ENCODE results near the gene DYNC2H1.

DYNC2H1 gene

DNA sequence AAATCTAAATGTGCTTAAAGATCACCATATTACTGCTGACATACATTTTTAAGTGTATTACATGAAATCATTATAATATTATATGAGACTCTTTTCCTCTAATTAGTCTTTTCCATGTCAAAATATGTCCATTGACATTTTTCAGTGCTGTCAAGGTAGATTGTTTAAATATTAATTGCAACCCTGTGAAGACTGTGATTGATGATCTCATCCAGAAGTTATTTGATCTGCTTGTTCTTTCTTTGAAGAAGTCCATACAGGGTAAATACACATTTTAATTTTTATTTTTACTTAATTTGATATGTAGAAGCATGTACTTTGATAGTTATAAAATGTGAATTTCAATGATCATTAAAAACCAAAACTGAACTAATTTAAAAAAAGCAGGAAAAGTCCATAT lies 38.4 kb downstream of the DYNC2H1 start:
- no peak for DNase-seq

DNA sequence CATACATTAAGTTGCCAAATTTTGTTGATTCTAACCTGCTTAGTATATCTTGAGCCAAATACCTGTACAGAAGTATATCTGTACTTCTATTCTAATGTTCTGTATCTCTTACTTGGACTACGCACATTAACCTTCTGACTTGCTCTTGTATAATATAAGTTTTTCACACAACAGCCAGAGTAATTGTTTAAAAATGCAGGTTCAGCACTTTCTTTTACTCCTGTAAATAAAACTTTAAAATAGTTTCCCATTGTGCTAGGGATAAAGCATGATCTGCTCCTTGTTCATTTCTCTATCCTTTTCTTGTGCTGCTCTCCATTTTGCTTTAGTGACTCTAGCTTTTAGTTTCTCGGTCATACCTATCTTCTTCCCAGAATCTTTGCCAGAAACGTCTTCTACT lies 48.3 kb downstream of the DYNC2H1 start:
- no peak for DNase-seq

DNA sequence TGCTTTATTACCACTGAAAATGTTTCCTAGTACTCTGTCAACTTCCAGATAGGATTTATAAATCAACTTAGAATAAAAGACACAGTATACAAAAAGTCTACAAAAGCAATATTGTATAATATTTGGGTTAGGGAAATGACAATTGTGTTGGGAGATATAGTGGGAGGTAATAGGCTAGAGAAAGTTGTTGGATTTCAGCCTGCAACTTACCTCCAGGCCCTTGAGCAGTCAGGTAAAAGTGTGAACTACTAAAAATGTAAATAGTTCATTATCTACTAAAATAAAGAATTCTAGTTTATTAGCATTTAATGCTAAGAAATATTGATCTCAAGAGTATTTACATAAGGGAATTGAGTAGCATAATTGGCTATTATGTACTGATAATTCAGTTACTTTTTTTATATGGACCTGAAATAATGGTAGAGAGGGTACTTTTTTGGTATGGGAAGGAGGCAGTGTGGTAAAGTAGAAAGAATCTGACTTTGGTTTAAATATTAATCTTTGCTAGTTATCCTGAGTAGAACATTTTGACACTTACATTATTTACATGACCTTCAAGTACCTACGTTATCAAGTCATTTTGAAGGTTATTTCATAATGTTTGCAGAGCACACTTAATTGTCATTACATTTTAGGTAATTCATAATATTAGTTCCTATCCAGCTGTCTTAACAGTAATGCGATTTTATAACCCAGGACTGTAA lies 55.0 kb downstream of the DYNC2H1 start:
- no peak for DNase-seq

DNA sequence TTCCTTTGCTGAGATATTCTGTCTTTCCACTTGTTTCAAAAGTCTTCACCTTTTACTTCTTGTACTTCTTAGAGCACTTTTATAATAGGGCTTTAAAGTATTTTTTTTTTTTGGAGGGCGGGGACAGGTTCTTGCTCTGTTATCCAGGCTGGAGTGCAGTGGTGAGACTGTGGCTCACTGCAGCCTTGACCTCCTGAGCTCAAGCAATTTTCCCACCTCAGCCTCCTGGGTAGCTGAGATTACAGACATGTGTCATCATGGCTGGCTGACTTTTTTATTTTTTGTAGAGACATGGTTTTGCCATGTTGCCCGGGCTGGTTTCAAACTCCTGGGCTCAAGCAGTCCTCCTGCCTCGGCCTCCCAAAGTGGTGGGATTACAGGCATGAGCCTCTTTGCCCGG lies 57.9 kb downstream of the DYNC2H1 start:
- DNase-seq, result no peak

DNA sequence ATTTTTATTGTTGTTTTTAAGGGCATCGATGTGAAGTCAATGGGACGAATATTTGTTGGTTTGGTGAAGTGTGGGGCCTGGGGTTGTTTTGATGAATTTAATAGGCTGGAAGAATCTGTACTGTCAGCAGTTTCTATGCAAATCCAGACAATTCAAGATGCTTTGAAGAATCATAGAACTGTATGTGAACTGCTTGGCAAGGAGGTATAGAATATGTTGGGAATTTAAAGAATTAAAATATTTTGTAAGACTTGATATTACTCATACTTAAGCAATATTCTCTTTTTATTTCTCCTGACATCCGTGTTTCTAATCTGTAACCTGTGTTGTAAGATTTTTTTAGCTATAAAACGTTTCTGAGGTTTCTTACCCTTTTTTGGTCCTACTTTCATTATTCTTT lies 61.6 kb downstream of the DYNC2H1 start:
- DNase-seq, result no peak

DNA sequence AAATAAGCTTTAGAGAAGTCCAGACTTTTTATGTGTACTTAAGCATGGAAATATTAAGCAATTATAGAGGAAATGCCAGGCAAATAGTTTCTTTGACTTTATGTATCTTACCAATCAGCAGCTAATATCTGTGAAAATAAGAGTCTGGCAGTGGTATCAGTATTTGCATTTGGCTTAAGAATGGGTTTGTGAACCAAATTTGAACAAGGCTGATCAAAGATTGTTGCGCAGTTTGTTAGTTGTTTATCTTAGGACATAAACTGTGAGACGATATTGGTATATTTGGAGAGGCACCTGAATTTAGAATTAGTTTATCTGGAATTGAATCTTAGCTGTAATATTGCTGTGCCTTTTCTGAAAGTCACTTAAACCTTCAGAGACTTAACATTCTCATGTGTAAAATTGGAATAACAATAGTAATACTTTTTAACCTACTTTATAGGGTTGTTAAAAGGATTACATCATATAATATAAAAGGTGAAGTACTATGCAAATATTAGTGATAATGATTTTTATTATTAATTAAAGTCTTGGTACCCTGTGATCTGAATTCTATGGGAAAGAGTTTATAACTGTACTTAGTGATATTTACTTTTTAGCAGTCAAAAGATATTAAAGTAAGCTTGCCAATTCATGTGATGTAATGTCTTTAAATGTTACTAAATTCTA lies 66.4 kb downstream of the DYNC2H1 start:
- DNase-seq, result no peak

DNA sequence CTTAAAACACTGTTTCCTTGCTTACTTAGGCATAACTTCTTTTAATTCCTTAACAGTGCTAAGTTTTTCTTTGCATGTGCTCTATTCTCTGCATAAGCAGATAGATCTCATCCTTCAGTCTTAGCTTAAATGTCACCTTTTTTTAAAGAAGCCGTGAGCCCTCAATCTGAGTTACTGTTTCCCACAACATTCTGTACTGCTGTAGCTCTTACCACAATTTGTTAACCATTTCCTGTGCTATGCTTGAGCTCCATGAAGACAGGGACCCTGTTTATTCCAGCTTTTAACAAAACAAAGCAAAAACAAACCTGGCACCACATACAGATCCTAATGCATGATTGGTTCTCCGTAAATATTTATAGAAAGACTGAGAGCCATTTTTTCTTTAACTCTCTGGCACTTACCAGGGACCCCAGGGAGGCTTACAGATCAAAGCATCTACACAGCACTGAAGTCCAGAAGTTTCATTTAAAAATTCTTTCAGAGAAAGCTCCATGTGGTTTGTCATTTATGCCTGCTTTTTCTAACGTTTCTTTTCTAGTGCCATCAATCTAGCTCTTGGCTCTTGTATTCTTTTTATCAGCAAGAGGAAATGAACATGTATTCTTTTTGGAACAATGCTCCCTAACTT lies 74.9 kb downstream of the DYNC2H1 start:
- DNase-seq, result no peak

DNA sequence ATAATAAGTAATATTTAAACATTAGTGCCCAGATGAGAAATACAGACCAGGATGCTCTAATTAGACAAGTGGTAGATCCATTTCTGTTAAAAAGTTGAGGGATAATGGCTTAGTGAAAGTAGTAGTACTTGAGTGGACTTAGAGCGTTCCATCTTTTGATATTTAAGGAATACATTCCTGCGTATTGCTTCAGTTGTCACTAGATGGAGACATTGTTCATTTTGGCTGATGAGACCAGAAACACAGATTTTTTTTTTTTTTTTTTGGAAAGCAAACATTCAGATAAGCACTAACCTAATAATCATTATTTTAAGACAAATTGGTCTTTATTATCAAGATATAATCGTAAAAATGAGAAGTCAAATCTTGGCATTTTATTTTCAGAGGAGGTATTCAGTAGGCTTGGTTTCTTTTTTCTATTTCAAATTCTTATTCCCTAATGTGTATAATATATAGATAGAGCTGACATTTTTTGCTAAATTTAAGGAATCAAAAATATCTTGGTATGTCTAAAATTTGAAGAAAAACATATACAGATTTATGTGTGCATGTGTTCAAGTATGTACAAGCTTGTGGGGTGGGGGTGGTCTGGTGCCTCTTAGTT lies 92.9 kb downstream of the DYNC2H1 start:
- no peak for DNase-seq

DNA sequence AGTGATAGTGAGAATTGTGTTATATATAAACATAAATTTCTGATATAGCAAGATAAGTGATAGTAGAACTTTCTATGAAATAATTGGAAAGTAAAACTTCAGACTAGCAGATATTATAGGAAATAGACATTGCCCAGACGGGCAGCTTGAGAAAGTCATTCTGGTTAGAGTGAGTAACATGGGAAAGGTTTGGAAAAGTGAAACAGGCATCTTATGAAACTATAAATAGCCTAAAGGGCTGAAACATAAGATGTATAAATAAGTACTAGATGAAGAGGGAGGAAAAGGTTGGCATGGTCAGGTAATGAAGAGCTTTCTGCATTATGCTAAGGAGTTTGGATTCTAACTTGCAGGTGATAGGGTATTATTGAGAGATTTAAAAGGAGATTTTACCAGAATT lies 101.3 kb downstream of the DYNC2H1 start:
- DNase-seq, result no peak

DNA sequence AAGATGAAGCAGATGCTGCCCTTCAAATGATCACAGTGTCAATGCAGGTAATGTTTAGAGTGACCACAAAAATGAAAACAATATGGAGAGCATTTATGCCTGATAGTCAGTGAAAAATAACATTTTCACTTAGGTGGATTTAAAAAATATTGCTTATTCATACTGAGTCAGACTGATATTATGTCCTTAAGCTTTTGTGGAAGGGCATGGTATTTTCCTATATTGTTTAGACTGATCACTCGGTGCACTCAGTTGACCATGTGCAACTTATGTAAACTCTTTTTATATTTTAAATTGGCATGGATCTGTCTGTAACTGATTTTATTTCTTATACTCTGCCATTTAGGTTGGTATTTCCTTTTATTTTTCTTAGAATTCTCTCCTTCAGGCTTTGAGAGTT lies 106.6 kb downstream of the DYNC2H1 start:
- DNase-seq, result no peak

DNA sequence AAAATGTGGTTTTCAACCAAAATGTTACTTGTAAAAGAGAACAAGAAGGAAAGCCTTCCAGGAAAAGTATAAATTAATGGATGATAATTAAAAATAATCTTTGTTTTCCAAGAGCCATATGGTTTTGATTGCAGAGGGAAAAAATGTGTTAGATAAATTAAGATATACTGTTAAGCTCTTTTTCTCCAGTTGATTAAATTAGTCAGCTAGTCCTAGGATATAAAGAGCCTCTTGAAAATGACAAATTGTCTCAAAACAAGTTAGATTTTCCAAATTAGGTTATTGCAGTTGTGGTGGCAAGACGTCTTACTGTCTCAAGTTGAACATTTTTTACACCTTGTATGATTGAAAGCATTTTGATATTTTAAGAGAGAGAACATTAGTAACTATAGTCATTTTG lies 110.9 kb downstream of the DYNC2H1 start:
- no peak for DNase-seq

DNA sequence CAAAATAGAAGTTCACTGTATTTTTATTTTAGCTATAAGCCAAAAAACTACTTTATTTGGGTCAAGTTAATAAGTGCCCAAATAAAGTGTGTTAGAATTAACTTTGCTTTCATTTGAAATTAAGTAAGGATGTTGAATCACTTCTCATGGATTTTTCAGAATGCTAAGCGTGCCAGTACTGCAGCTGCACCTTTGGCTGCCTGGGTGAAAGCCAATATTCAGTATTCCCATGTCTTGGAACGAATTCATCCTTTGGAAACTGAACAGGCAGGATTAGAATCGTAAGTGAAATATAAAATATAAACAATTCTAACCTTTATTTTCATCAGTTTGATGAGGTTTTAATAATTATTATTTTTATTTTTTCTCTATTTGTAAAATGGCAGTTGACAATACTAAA lies 113.6 kb downstream of the DYNC2H1 start:
- no peak for DNase-seq

DNA sequence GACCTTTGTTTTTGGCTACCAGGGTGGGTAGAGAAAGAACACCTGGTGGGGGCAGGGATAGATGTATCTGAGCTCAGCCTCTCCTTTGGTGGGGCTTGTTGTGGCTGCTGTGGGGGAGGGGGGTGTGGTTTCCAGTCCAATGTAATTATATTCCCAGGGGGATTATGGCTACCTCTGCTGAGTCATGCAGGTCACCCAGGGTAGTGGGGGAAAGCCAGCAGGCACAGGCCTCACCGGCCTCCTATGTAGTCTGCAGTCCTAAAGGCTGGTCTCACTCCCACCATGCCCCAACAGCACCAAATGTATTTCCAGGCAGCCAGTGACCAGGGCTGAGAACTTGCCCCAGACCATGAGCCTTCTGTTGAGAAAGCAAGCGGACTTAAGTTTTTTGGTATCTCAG lies 119.6 kb downstream of the DYNC2H1 start:
- DNase-seq, result no peak

DNA sequence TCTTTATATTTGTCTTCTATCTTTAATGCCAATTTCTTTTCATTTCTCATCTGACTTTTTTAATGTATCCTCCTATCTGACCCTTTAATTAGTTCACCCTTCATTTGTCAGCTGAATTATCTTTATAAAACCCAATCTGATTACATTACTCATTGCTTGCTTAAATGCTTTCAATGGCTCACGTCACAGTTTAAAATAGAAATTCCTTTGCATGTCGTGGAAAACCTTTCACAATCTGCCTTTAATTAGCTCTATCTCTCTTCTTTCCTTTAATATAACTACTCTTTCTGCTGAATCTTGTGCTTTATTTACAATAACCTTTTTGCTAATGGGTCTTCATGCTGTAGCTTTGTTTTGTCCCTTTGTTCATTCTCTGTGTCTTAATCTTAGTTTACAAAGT lies 125.7 kb downstream of the DYNC2H1 start:
- no peak for DNase-seq

DNA sequence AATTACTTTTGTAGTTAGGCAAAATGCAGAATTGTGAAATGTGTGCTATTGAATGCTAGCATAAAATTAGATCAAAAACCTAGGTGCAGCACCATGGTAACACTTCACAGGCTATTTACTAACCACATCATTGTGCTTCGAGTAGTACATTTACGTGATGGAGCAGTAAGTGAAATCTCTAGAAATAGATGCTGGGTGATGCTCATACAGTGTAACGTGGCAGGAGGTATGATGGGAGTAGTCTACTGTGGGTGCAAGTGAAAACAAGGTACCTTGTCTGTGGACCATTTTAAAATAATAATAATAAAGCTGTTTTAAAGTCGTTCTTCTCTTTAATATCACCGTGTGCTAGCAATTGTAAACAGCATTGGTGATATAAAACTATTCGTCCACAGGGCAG lies 132.3 kb downstream of the DYNC2H1 start:
- DNase-seq, result no peak

DNA sequence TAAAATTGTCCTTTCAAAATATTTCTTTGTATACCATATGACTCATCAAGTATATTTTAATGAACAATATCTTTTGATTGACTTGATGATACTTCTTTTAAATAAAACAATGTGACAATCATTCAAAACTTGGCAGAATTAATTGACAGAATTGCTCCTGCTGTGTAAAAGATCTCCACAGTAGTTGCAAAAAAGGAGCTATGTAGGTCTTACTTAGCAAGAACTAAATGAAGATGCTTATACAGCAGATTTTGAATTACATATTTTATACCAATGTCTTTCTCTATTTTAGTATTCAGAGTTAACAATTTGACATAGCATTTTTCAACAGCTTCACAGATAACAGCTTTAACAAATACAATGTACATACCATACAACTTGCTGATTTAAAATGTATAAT lies 144.9 kb downstream of the DYNC2H1 start:
- DNase-seq, result no peak

DNA sequence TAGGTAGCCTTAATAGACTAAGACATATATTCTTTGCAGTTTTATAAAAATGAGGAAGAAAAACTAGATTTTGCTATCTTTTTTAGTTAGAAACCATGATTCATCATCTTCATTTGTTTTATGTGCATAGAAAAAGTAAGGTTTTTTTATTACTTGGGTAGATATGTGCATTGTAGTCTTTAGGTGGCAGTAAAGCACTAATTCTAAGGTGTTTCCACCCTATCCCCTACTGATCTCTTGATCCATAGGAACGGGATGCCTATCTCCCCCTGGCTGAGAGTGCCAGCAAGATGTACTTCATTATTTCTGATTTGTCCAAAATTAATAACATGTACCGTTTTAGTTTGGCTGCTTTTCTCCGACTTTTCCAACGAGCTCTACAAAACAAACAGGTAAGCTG lies 148.1 kb downstream of the DYNC2H1 start:
- no peak for DNase-seq

DNA sequence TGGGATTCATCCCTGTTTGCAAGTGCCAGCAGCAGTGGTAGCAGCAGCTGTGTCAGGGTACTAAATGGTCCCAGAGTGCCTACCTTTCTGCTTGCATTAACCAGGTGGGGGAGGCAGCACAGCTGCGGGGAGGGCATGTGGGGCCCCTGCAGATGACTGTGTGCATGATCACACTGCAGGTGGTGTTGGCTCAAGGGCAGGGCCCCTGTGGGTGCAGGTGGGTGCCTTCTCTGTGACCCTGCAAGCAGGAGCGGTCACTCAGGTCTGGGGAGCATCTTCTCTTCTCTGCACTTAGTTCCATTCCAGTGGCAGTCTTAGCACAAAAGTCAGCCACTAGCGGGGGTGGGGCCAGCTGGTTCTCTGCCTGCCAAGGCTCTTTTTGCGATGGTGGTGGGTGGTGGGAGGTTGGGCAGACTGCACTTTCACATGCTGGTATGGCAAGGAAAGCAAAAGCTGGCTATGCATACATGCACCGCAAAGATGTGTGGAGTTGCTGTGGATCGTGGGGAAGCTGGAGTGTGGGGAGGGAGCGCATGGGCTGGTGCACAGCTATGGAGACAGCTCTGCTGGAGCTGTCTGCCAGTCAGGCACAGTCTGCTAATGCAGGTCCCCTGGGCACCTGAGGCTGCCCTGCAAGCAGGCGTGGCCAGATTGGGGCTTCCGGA lies 157.1 kb downstream of the DYNC2H1 start:
- DNase-seq, result no peak

DNA sequence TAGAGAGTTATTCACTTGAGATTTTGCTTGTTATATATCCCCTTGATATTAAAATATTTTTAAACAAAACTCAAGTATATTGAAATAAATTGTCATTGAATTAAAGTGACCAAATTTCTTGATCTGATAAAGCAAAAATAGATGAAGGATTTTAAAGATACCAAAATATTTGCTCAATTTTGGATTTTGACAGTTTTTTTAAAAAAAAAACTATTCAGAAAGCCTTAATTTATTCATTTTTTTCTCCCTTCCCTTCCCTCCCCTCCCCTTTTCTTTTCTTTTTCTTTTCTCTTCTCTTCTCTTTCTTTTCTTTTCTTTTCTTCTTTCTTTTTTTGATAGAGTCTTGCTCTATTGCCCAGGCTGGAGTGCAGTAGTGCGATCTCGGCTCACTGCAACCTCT lies 163.7 kb downstream of the DYNC2H1 start:
- no peak for DNase-seq

DNA sequence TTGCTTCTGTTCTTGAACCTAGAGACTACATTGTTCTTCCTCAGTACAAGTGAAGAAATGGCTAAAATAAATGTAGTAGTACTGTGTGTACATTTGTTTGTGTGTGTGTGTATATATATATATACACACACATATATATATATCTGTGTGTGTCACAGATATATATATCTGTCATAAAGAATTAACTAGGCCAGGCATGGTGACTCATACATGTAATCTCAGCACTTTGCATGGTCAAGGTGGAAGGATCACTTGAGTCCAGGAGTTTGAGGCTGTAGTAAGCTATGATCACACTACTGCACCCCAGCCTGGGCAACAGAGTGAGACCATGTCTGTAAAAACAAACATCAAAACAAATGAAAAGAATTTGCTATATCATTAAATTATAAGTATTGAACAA lies 164.8 kb downstream of the DYNC2H1 start:
- no peak for DNase-seq

DNA sequence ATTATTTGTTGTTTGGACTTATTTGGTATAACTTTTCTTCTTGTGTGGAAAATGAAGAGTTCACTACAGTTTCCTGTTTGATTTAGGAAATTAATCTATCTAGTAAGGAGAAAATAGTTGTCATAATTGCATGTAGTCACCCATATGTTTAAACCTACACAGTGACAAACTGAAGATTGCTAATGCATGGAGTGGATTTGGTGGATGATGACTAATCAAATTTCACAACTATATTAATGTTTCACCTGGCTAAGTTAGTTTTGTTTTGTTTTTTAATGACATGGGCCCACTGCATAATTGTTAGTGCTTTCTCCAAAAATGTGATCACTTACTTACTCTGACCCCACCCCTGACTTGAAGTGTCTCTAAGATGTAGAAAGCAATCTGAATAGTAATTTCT lies 170.6 kb downstream of the DYNC2H1 start:
- no peak for DNase-seq

DNA sequence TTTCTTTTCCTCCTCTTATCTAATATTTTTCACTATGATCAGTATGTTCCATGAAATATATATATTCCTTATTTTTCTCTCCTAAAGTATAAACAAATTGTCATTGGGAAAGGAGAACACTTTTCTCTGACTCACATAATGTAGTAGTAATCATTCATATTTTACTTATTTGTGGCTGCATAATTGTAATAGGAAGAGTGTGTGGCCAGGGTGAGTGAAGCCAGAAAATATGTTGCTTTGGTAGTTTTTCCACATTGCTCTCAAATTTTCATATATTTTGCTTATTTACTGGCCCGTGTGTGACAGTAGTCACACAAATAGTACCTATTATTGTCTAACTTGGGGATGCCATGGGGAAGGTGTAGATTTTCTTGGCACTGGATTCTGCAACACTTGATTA lies 172.1 kb downstream of the DYNC2H1 start:
- no peak for DNase-seq

DNA sequence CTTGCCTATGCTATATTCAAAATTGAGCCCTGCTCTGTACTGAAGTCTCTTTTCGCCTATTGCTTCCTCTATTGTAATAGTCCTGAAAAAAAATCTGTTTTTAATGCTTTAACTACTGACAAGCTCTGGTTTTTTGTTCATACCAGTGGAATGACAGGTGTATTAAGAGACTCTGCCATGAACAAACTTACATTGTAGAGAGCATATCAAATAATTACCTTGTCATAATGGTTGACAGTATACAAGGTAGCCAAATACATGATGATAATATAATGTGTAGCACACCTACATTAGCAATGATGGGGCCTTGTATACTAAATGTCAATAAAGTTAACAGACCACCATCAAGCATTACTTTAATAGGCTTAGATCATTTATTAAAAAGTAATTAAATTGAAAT lies 175.0 kb downstream of the DYNC2H1 start:
- DNase-seq, result no peak

DNA sequence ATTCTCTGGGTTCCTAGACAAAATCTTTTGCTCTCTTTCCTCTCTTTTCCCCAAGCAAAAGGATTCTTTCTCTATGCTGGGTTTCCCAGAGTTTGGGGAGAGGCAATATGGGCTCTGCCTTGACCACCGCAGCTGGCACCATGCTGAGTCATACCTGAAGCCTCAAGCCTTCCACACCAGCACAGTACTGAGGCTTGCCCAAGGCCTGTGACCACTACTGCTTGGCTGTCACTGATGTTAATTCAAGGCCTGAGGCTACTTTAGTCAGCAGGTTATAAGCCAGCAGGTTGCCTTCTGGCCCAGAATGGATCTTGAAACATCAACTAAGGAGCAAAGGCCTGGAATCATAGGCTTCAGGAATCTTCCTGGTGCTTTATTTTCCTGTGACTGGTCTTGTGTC lies 185.3 kb downstream of the DYNC2H1 start:
- no peak for DNase-seq

Measured in KG1 (cell line).